Measurements from ENCODE around the gene DENND5B.
"Not testable (repeated sequence)": the region's sequence is repeated elsewhere in the genome, so short reads cannot be mapped to it uniquely, and the experiment has no call there.

DENND5B gene

GRCh38 chr12:31387011-31387410 lies 203.9 kb downstream of the DENND5B start:
- DNase-seq (ENCODE audit: low read depth in 2 of 2, low spot score in 1 of 2), result no peak

- no peak for DNase-seq (ENCODE audit: low read depth in 2 of 2, low spot score in 1 of 2)
Observed at GRCh38 chr12:31386364-31386777, 204.6 kb downstream of the DENND5B start.

- not testable (repeated sequence) for DNase-seq (ENCODE audit: low read depth in 2 of 2, low spot score in 1 of 2)
Observed at GRCh38 chr12:31377210-31377609, 213.7 kb downstream of the DENND5B start.

- not testable (repeated sequence) for DNase-seq (ENCODE audit: low read depth in 2 of 2, low spot score in 1 of 2)
Observed at GRCh38 chr12:31375422-31375821, 215.5 kb downstream of the DENND5B start.

GRCh38 chr12:31371256-31371620 lies 219.7 kb downstream of the DENND5B start:
- DNase-seq (ENCODE audit: low read depth in 2 of 2, low spot score in 1 of 2), result no peak

- DNase-seq (ENCODE audit: low read depth in 2 of 2, low spot score in 1 of 2), result no peak
Observed at GRCh38 chr12:31370531-31371255, 220.2 kb downstream of the DENND5B start.

- no peak for DNase-seq (ENCODE audit: low read depth in 2 of 2, low spot score in 1 of 2)
Observed at GRCh38 chr12:31369712-31370521, 221.0 kb downstream of the DENND5B start.

- DNase-seq (ENCODE audit: low read depth in 2 of 2, low spot score in 1 of 2), result no peak
Observed at GRCh38 chr12:31368666-31369361, 222.1 kb downstream of the DENND5B start.

- no peak for DNase-seq (ENCODE audit: low read depth in 2 of 2, low spot score in 1 of 2)
Observed at GRCh38 chr12:31366104-31366621, 224.8 kb downstream of the DENND5B start.

- no peak for DNase-seq (ENCODE audit: low read depth in 2 of 2, low spot score in 1 of 2)
Observed at GRCh38 chr12:31363831-31364230, 227.1 kb downstream of the DENND5B start.

- DNase-seq (ENCODE audit: low read depth in 2 of 2, low spot score in 1 of 2), result no peak
Observed at GRCh38 chr12:31363416-31363809, 227.5 kb downstream of the DENND5B start.

GRCh38 chr12:31362759-31363415 lies 228.0 kb downstream of the DENND5B start:
- no peak for DNase-seq (ENCODE audit: low read depth in 2 of 2, low spot score in 1 of 2)

- no peak for DNase-seq (ENCODE audit: low read depth in 2 of 2, low spot score in 1 of 2)
Observed at GRCh38 chr12:31362115-31362758, 228.7 kb downstream of the DENND5B start.

- no peak for DNase-seq (ENCODE audit: low read depth in 2 of 2, low spot score in 1 of 2)
Observed at GRCh38 chr12:31361730-31362114, 229.2 kb downstream of the DENND5B start.

- DNase-seq (ENCODE audit: low read depth in 2 of 2, low spot score in 1 of 2), result no peak
Observed at GRCh38 chr12:31355747-31356107, 235.2 kb downstream of the DENND5B start.

GRCh38 chr12:31353750-31354708 lies 236.9 kb downstream of the DENND5B start:
- no peak for DNase-seq (ENCODE audit: low read depth in 2 of 2, low spot score in 1 of 2)

GRCh38 chr12:31346267-31346666 lies 244.7 kb downstream of the DENND5B start:
- no peak for DNase-seq (ENCODE audit: low read depth in 2 of 2, low spot score in 1 of 2)

- DNase-seq (ENCODE audit: low read depth in 2 of 2, low spot score in 1 of 2), result no peak
Observed at GRCh38 chr12:31343139-31343538, 247.8 kb downstream of the DENND5B start.

- no peak for DNase-seq (ENCODE audit: low read depth in 2 of 2, low spot score in 1 of 2)
Observed at GRCh38 chr12:31342286-31342685, 248.7 kb downstream of the DENND5B start.
